Hepatocyte (in vitro differentiated cells): ENCODE measurements around the gene ENAH. TPM values are rescaled to one million over a fixed set of nuclear protein-coding genes. Genes with fewer than 3 reads are reported as not detected.
"Not testable (repeated sequence)": the region's sequence is repeated elsewhere in the genome, so short reads cannot be mapped to it uniquely, and the experiment has no call there.

Experiments used
- DNase-seq: peaks from one replicate; pipeline ENCODE4 v3.0.0-alpha.2; 2016; ENCODE audit warnings: low spot score
- H2AFZ ChIP-seq: fragments of 200-600 bp; sonication (generic); 2 replicates; pipeline ENCODE4 v1.6.0; 2016; ENCODE audit warnings: antibody characterized with exemption, mild to moderate bottlenecking
- H3K27ac ChIP-seq: fragments of 200-600 bp; sonication (generic); 2 replicates; pipeline ENCODE4 v1.5.1; 2016; ENCODE audit warnings: mild to moderate bottlenecking
- H3K27me3 ChIP-seq: fragments of 200-600 bp; sonication (generic); 2 replicates; pipeline ENCODE4 v1.6.1; 2016
- H3K36me3 ChIP-seq: fragments of 200-600 bp; sonication (generic); replicated peaks from 2 replicates; pipeline ENCODE4 v1.5.1; 2016; ENCODE audit warnings: low read depth; ENCODE audit not compliant: insufficient read depth
- H3K4me1 ChIP-seq: fragments of 200-600 bp; sonication (generic); 2 replicates; pipeline ENCODE4 v1.5.1; 2016; ENCODE audit warnings: mild to moderate bottlenecking, moderate library complexity; ENCODE audit not compliant: insufficient read depth
- H3K4me2 ChIP-seq: fragments of 200-600 bp; sonication (generic); 2 replicates; pipeline ENCODE4 v1.6.0; 2016
- H3K4me3 ChIP-seq: fragments of 200-600 bp; sonication (generic); 2 replicates; pipeline ENCODE4 v1.5.1; 2016; ENCODE audit warnings: mild to moderate bottlenecking
- H3K79me2 ChIP-seq: fragments of 200-600 bp; sonication (generic); 2 replicates; pipeline ENCODE4 v1.6.0; 2017; ENCODE audit warnings: mild to moderate bottlenecking
- H3K9me2 ChIP-seq: fragments of 200-600 bp; sonication (generic); replicated peaks from 2 replicates; pipeline ENCODE4 v1.6.0; 2017; ENCODE audit warnings: mild to moderate bottlenecking; ENCODE audit not compliant: insufficient read depth
- H3K9me3 ChIP-seq: fragments of 200-600 bp; sonication (generic); 2 replicates; pipeline ENCODE4 v1.5.1; 2016; ENCODE audit warnings: low read depth, mild to moderate bottlenecking
- H4K20me1 ChIP-seq: fragments of 200-600 bp; sonication (generic); 2 replicates; pipeline ENCODE4 v1.6.0; 2016; ENCODE audit warnings: mild to moderate bottlenecking; ENCODE audit not compliant: insufficient read depth, poor library complexity, severe bottlenecking
- CTCF ChIP-seq: fragments of 200-600 bp; sonication (generic); IDR thresholded peaks from 2 replicates; pipeline ENCODE4 v1.5.1; 2016; ENCODE audit warnings: antibody characterized with exemption, mild to moderate bottlenecking; ENCODE audit not compliant: poor library complexity
- EZH2 ChIP-seq: fragments of 200-600 bp; sonication (generic); IDR thresholded peaks from 2 replicates; pipeline ENCODE4 v1.6.1; 2016; ENCODE audit warnings: antibody characterized with exemption, mild to moderate bottlenecking, borderline replicate concordance
- EZH2phosphoT487 ChIP-seq: fragments of 200-600 bp; sonication (generic); IDR thresholded peaks from one replicate; pipeline ENCODE4 v1.6.1; 2018; ENCODE audit warnings: antibody characterized with exemption, mild to moderate bottlenecking, low read depth, moderate library complexity; ENCODE audit not compliant: unreplicated experiment, severe bottlenecking
- WGBS: methylation state at CpG from one replicate; pipeline ENCODE4 v1.1.6; 2016; ENCODE audit warnings: low lambda C conversion rate; ENCODE audit errors: missing lambda C conversion rate; 5-methylcytosine and 5-hydroxymethylcytosine counted together
- polyA plus RNA-seq: library from polyadenylated mRNA; unstranded; fragments of >200 nt; fragmentation: Nextera tagmentation; extraction: Ambion mirVana; gene quantifications from 2 replicates; pipeline ENCODE4 v1.2.1, GENCODE V29; 2016
- total RNA-seq: library from RNA; depleted of rRNA; stranded (reverse); fragments of >200 nt; gene quantifications from 2 replicates; pipeline ENCODE4 v1.2.3, GENCODE V29; 2014

ENAH gene
- total and polyA plus RNA-seq, 2 experiments from 2014 or later = 51.3 to 115 TPM

GRCh38 chr1:225617479-225617878, 35.4 kb downstream of the ENAH start:
- H3K27ac ChIP-seq = peak overlapping the region; percentile 62
- H3K4me2 ChIP-seq = peak overlapping the region; percentile 8
- H3K4me1 ChIP-seq = peaks cover 24% of the 10 kb centered on the region

GRCh38 chr1:225615403-225615790, 37.5 kb downstream of the ENAH start:
- H3K27me3 ChIP-seq, H3K36me3 ChIP-seq, H3K27ac ChIP-seq, H3K9me2 ChIP-seq, H2AFZ ChIP-seq, H3K4me3 ChIP-seq, H3K4me2 ChIP-seq, H4K20me1 ChIP-seq, DNase-seq, H3K9me3 ChIP-seq: not testable (repeated sequence)
- 97% methylated on average over 14 of the region's 29 CpGs for WGBS
- peaks cover 29% of the 10 kb centered on the region for H3K4me1 ChIP-seq
- peaks cover 93% of the 10 kb centered on the region for H3K79me2 ChIP-seq

More at GRCh38 chr1:225617479-225617878, 35.4 kb downstream of the ENAH start:
- peaks cover 9% of the 10 kb centered on the region for H4K20me1 ChIP-seq
- no peak for TF ChIP-seq EZH2phosphoT487
- DNase-seq = no peak
- H2AFZ ChIP-seq = no peak overlapping the region
- no peak overlapping the region for H3K4me3 ChIP-seq
- 70% methylated on average over 1 of the region's 1 CpG for WGBS
- peaks cover 92% of the 10 kb centered on the region for H3K79me2 ChIP-seq
- H3K36me3 ChIP-seq = no peaks in the 10 kb centered on the region
- no peaks in the 10 kb centered on the region for H3K27me3 ChIP-seq
- no peaks in the 10 kb centered on the region for H3K9me3 ChIP-seq
- H3K9me2 ChIP-seq = no peaks in the 10 kb centered on the region

GRCh38 chr1:225613006-225613405, 39.9 kb downstream of the ENAH start:
- H3K4me1 ChIP-seq = peaks cover 22% of the 10 kb centered on the region
- whole genome bisulfite sequencing = 85% methylated on average over 3 of the region's 3 CpGs
- TF ChIP-seq CTCF = no peak
- TF ChIP-seq EZH2 = no peak
- TF ChIP-seq EZH2phosphoT487 = no peak
- H3K36me3 ChIP-seq = no peaks in the 10 kb centered on the region
- H3K27me3 ChIP-seq = no peaks in the 10 kb centered on the region
- no peak overlapping the region for H3K4me2 ChIP-seq
- H4K20me1 ChIP-seq = peaks cover under 1% of the 10 kb centered on the region
- H3K9me3 ChIP-seq = no peaks in the 10 kb centered on the region
- H3K9me2 ChIP-seq = no peaks in the 10 kb centered on the region
- no peak overlapping the region for H3K4me3 ChIP-seq
- peak overlapping the region; percentile 68 for H3K27ac ChIP-seq
- no peak overlapping the region for H2AFZ ChIP-seq
- peaks cover 93% of the 10 kb centered on the region for H3K79me2 ChIP-seq
- DNase-seq = no peak

GRCh38 chr1:225612287-225612686, 40.6 kb downstream of the ENAH start:
- H4K20me1 ChIP-seq = peaks cover 4% of the 10 kb centered on the region
- peak overlapping the region; percentile 68 for H3K27ac ChIP-seq
- H3K4me3 ChIP-seq = no peak overlapping the region
- H3K9me2 ChIP-seq = no peaks in the 10 kb centered on the region
- peak overlapping the region; percentile 41 for H3K4me2 ChIP-seq
- H3K27me3 ChIP-seq = no peaks in the 10 kb centered on the region
- no peaks in the 10 kb centered on the region for H3K36me3 ChIP-seq
- no peaks in the 10 kb centered on the region for H3K9me3 ChIP-seq
- peaks cover 23% of the 10 kb centered on the region for H3K4me1 ChIP-seq
- no peak overlapping the region for H2AFZ ChIP-seq
- TF ChIP-seq CTCF = no peak
- DNase-seq = peak; percentile 31
- peaks cover 93% of the 10 kb centered on the region for H3K79me2 ChIP-seq
